Neural crest cell (in vitro differentiated cells): ENCODE results near the gene FOXI1. TPM values are rescaled to one million over a fixed set of nuclear protein-coding genes. Genes with fewer than 3 reads are reported as not detected.

Experiments used
- DNase-seq: peaks from one replicate; pipeline ENCODE4 v3.0.0; 2021; ENCODE audit warnings: low read depth, mixed read lengths, low spot score
- H3K27ac Mint-ChIP-seq: one replicate; pipeline ENCODE4 v1.8.0; 2021; ENCODE audit warnings: mild to moderate bottlenecking, mixed read lengths; ENCODE audit not compliant: unreplicated experiment
- H3K27me3 Mint-ChIP-seq: 2 replicates; pipeline ENCODE4 v1.8.0; 2021; ENCODE audit warnings: low read depth, mild to moderate bottlenecking, mixed read lengths
- H3K36me3 Mint-ChIP-seq: 2 replicates; pipeline ENCODE4 v1.8.0; 2021; ENCODE audit warnings: low read depth, mild to moderate bottlenecking, mixed read lengths
- H3K4me1 Mint-ChIP-seq: 2 replicates; pipeline ENCODE4 v1.8.0; 2021; ENCODE audit warnings: mixed read lengths
- H3K4me3 Mint-ChIP-seq: one replicate; pipeline ENCODE4 v1.8.0; 2021; ENCODE audit warnings: mild to moderate bottlenecking, mixed read lengths
- H3K9me3 Mint-ChIP-seq: 2 replicates; pipeline ENCODE4 v1.8.0; 2021; ENCODE audit warnings: mixed read lengths
- total RNA-seq: library from RNA; stranded (reverse); gene quantifications from 2 replicates; pipeline ENCODE4 v1.2.1, GENCODE V29; 2021
- TF ChIP-seq, protein P1 (sequence below): fragments of 200-600 bp; sonication (generic); conservative IDR thresholded peaks from 2 replicates; pipeline ENCODE4 v1.5.0; 2021; ENCODE audit warnings: antibody characterized with exemption, mild to moderate bottlenecking

Gene FOXI1
- total RNA-seq, 1 donor from 2014 or later = not detected

DNA sequence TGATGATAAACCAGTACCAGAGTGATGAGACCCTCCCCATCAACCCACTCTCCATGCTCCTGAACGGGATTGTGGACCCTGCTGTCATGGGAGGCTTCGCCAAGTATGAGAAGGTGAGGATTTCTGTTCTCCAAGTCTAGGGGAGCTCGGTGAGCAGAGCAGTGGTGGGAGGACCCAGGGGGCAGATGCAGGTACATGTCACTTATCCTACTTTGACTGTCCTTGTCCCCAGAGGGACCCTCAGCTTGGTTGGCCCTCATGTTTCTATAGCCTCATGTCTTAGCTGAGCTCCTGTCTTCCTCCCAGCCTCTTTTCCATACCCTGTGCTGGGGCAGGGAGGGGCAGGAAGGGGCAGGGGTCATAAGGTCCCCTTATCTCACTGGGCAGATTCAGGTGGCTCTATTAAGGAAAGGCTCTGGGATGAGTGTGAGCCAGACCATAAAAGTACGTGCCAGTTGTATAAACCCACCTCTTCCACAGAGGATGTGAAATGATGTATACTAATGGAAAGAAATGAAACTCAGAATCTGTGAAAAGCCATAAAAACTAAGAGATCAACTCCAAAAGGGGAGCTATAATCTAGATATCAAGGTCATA is 38.0 kb upstream of the FOXI1 start:
- Mint-ChIP-seq H3K36me3 (no peaks in the 10 kb centered on the region), H3K4me1 (peaks cover 8% of the 10 kb centered on the region), H3K9me3 (no peaks in the 10 kb centered on the region), H3K27ac (no peak overlapping the region), H3K4me3 (no peak overlapping the region), H3K27me3 (no peaks in the 10 kb centered on the region)
- TF ChIP-seq, protein P1, sequence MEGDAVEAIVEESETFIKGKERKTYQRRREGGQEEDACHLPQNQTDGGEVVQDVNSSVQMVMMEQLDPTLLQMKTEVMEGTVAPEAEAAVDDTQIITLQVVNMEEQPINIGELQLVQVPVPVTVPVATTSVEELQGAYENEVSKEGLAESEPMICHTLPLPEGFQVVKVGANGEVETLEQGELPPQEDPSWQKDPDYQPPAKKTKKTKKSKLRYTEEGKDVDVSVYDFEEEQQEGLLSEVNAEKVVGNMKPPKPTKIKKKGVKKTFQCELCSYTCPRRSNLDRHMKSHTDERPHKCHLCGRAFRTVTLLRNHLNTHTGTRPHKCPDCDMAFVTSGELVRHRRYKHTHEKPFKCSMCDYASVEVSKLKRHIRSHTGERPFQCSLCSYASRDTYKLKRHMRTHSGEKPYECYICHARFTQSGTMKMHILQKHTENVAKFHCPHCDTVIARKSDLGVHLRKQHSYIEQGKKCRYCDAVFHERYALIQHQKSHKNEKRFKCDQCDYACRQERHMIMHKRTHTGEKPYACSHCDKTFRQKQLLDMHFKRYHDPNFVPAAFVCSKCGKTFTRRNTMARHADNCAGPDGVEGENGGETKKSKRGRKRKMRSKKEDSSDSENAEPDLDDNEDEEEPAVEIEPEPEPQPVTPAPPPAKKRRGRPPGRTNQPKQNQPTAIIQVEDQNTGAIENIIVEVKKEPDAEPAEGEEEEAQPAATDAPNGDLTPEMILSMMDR = no peak
- DNase-seq = no peak

DNA sequence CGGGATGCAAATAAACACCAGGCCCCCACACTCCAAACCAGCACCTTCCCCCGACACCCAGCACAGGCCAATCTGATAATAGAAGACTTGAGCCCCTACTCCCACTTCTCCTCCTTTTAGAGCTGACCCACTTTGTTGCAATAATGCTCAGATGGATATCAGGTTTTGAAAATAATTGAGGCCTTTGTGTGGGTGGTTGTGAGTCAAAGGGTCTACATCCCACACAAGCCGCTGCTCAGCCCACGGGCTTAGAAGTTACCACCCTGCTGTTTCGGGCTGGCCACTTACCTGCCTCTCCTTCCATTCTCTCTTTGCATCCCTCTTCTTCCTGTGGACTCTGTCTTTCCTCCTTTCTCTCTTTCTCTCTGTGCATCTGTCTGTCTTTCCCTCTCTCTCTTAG is 36.2 kb upstream of the FOXI1 start:
- Mint-ChIP-seq H3K27ac (no peak overlapping the region), H3K9me3 (no peaks in the 10 kb centered on the region), H3K27me3 (peaks cover 6% of the 10 kb centered on the region), H3K4me3 (no peak overlapping the region), H3K4me1 (peaks cover 8% of the 10 kb centered on the region), H3K36me3 (no peaks in the 10 kb centered on the region)
- DNase-seq = no peak
- TF ChIP-seq, protein P1 = no peak

DNA sequence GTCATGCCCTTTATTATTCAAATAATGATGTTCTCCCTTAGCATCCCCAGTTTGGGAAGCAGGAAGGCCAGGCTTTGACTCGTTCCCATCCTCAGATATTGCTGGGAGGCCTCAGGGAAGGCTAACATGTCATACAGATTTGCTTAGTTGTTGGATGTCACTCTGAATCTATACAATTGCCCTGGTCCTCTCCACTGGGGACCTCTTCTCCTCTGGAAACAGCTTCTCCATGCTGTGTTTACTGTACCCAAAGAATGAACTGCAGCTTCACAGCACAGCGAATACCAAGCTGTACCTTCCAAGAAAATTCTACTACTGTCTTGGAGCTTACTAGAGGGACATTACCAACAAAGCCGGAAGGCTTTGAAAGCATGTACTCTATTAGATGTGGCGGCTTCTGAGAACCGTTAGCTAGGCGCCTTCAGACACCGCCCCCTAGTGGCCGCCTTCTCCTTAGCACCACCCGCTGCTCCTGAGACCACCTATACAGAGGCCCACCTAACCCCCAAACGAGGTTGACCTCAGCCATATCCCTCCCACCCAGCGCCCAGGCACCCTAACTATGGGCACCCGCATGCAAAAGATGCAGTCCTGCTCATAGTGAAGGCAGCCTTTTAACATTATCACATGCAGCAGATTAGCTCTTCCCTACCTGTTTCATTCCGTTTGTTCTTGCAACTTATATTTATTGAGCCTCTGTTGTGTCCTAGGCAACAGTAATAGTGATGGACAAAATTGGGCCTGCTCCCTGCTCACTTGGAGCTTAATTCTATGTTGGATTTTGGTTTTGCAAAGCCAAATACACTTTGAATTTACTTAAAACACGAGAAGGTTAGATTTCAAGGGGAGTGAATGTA is 34.9 kb upstream of the FOXI1 start:
- peaks cover 16% of the 10 kb centered on the region for H3K27me3 Mint-ChIP-seq
- TF ChIP-seq, protein P1 = peak; percentile 80
- DNase-seq = peak; percentile 67
- H3K4me1 Mint-ChIP-seq = peaks cover 8% of the 10 kb centered on the region
- peak overlapping the region; percentile 28 for H3K27ac Mint-ChIP-seq
- H3K36me3 Mint-ChIP-seq = no peaks in the 10 kb centered on the region
- no peak overlapping the region for H3K4me3 Mint-ChIP-seq
- no peaks in the 10 kb centered on the region for H3K9me3 Mint-ChIP-seq

DNA sequence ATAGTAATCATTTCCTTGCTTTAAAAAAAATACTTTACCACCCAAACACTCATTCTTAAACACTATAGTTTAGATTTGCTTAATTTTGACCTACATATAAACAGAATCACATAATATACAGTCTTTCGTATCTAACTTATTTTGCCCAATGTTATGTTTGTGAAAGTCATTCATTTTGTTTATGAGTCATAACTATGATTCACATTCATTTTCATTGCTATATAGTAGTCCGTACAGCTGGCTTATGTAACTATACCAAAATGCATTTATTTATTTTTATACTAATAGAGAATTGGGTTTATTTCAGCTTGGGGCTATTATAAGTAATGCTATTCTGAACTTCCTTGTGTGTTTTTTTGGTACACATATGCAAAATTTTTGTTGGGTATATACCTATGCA is 33.9 kb upstream of the FOXI1 start:
- Mint-ChIP-seq H3K4me1 (peaks cover 8% of the 10 kb centered on the region), H3K27me3 (peaks cover 16% of the 10 kb centered on the region)

DNA sequence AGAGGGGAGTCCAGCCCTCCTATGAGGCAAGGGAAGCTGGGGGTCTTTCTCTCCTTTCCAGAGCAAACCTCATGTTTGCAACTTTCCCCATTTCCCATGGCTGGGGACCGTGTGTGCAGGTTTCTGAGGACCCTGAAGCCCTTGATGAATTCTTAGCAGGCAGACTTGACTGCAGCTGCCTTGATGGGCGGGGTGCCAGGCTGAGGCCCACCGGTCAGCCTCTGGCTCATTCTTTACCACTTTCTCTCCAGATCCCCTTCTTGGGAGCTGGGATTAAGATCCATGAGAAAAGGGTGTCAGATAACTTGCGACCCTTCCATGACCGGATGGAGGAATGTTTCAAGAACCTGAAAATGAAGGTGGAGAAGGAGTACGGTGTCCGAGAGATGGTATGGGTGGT is 30.0 kb upstream of the FOXI1 start:
- H3K27ac Mint-ChIP-seq = no peak overlapping the region
- H3K27me3 Mint-ChIP-seq = peaks cover 22% of the 10 kb centered on the region
- H3K9me3 Mint-ChIP-seq = no peaks in the 10 kb centered on the region
- TF ChIP-seq, protein P1 = no peak
- DNase-seq = no peak
- no peak overlapping the region for H3K4me3 Mint-ChIP-seq
- peaks cover 2% of the 10 kb centered on the region for H3K4me1 Mint-ChIP-seq
- H3K36me3 Mint-ChIP-seq = no peaks in the 10 kb centered on the region

More for the DNA sequence above, 33.9 kb upstream of the FOXI1 start:
- H3K36me3 Mint-ChIP-seq = no peaks in the 10 kb centered on the region
- TF ChIP-seq, protein P1 = no peak
- H3K4me3 Mint-ChIP-seq = no peak overlapping the region
- DNase-seq = no peak
- no peak overlapping the region for H3K27ac Mint-ChIP-seq
- H3K9me3 Mint-ChIP-seq = no peaks in the 10 kb centered on the region
